ENCODE results near the gene LRPPRC.
"Not testable (repeated sequence)": the region's sequence is repeated elsewhere in the genome, so short reads cannot be mapped to it uniquely, and the experiment has no call there.

Gene LRPPRC

GRCh38 chr2:43977677-43978375, 18.0 kb downstream of the LRPPRC start:
- no peak for DNase-seq

- DNase-seq, result no peak
Observed at GRCh38 chr2:43960921-43961320, 34.9 kb downstream of the LRPPRC start.

GRCh38 chr2:43958397-43959275, 37.2 kb downstream of the LRPPRC start:
- no peak for DNase-seq

GRCh38 chr2:43950383-43951008, 45.3 kb downstream of the LRPPRC start:
- DNase-seq, result no peak

- no peak for DNase-seq
Observed at GRCh38 chr2:43948370-43948769, 47.4 kb downstream of the LRPPRC start.

GRCh38 chr2:43946685-43947084, 49.1 kb downstream of the LRPPRC start:
- no peak for DNase-seq

- no peak for DNase-seq
Observed at GRCh38 chr2:43945439-43945838, 50.4 kb downstream of the LRPPRC start.

GRCh38 chr2:43944915-43945314, 50.9 kb downstream of the LRPPRC start:
- DNase-seq, result no peak

- DNase-seq, result no peak
Observed at GRCh38 chr2:43943809-43944452, 51.9 kb downstream of the LRPPRC start.

- DNase-seq, result no peak
Observed at GRCh38 chr2:43943323-43943722, 52.5 kb downstream of the LRPPRC start.

GRCh38 chr2:43942881-43943280, 52.9 kb downstream of the LRPPRC start:
- no peak for DNase-seq

GRCh38 chr2:43941966-43942365, 53.8 kb downstream of the LRPPRC start:
- DNase-seq, result no peak

GRCh38 chr2:43941359-43941758, 54.4 kb downstream of the LRPPRC start:
- DNase-seq, result no peak

- DNase-seq, result no peak
Observed at GRCh38 chr2:43939695-43940256, 56.0 kb downstream of the LRPPRC start.

- no peak for DNase-seq
Observed at GRCh38 chr2:43937269-43937820, 58.4 kb downstream of the LRPPRC start.

- no peak for DNase-seq
Observed at GRCh38 chr2:43934567-43934966, 61.2 kb downstream of the LRPPRC start.

- DNase-seq, result no peak
Observed at GRCh38 chr2:43931293-43931692, 64.5 kb downstream of the LRPPRC start.

- DNase-seq, result no peak
Observed at GRCh38 chr2:43927442-43927841, 68.3 kb downstream of the LRPPRC start.

GRCh38 chr2:43925431-43925830, 70.4 kb downstream of the LRPPRC start:
- DNase-seq, result no peak

GRCh38 chr2:43924463-43924862, 71.3 kb downstream of the LRPPRC start:
- DNase-seq, result no peak

GRCh38 chr2:43911136-43911790, 84.5 kb downstream of the LRPPRC start:
- DNase-seq, result not testable (repeated sequence)
